HG03342 (cell line): ENCODE data around the gene FNDC3B.

Experiments
- ATAC-seq: cut with Tn5 transposase; IDR thresholded peaks from one replicate; pipeline ENCODE4 v1.9.1; 2021; ENCODE audit warnings: mild to moderate bottlenecking, moderate library complexity; ENCODE audit not compliant: unreplicated experiment

The FNDC3B gene

GRCh38 chr3:172051957-172052354 lies 12.6 kb downstream of the FNDC3B start:
- ATAC-seq, result no peak

GRCh38 chr3:172052405-172052804 lies 13.0 kb downstream of the FNDC3B start:
- no peak for ATAC-seq

- no peak for ATAC-seq
Observed at GRCh38 chr3:172054115-172054764, 14.9 kb downstream of the FNDC3B start.

GRCh38 chr3:172056416-172056815 lies 17.0 kb downstream of the FNDC3B start:
- no peak for ATAC-seq

DNA sequence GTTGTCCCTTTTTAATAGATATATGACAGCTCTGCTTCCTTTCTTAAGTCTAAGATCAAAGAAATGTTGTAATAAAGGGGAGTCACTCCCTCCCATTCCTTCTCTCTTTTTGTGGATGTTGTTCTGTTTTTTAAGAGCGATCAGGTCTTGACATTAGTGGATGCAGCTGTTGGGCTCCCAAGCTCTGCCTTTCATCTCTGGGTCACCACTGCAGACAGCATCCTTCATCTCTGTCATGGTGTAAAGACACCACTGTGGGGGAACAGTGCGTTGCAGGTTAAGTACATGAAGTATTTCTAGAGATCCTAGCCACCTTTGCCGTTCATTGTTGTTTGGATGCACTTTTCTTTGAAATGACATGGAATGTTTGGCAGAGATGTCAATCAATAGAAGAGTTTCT lies 17.7 kb downstream of the FNDC3B start:
- ATAC-seq, result no peak

DNA sequence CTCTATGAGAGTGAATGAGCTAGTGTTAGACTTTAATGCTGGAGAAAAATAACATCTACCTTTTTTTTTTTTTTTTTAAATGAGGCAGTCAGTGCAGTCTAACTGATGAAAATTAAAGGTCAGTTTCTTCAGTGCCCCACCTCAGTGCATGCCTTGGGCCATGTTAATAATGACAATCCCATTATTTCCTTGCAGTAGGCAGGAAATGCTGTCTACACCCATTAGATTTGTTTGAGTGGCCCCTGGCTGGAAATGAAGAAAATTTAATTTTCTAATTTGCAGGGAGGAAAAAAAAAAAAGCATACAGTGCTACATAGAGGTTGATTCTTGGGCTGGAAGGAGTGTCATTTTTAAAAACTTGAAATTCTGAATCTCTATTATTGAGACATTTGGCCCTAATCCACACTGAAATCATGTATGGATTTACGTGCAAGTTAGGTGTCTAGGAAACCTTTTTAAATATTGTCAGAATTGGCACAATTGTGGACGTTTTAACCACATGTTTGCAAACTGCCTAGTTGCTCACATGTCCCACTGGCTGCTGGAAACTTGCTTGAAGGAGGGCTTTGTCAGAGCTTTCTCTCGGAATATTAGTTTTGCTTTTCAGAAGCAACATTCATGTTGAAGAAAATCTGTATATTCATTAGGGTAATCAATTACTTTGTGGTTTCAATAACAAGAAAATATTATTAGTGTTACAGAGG lies 18.4 kb downstream of the FNDC3B start:
- no peak for ATAC-seq

GRCh38 chr3:172059532-172059931 lies 20.2 kb downstream of the FNDC3B start:
- no peak for ATAC-seq

DNA sequence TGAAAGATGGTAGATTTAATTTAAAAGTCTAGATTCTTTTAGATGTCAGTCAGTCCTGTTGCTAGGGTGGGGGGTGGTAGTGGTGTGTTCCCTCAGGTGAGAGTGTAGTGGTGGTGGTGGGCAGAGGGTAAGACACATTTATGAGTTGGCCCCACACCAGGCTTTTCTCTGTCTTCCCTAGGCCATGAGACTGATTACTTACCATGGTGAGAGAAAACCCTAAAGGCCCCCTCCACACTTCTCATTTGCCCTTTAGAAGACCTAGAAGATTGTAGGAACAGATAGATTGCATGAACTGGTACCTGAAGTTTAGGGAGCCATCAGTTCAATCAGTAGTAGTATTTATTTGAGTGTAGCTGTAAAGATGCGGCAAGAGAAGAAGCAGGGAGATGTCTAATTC lies 20.9 kb downstream of the FNDC3B start:
- no peak for ATAC-seq

DNA sequence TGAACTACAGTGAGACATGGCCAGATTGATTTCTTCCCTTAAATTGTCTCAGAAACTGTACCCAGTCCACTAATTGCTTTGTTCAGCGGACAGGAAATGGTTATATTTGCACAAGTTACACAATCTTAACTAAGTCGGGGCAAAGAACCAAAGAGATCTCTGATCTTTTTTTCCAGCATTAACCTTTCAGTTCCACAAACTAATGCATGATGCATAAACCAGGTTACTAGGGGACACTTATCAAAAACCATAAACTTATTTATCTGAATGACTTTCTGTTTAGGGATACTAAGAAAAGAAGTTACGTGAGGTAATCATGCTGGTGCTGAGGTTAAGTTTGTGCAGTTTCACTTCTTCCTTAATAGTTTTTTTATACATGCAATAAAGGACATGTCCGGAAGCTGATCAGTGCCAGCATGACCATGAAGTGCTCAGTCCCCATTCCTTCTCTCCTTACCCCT lies 22.4 kb downstream of the FNDC3B start:
- peak; percentile 90 for ATAC-seq

DNA sequence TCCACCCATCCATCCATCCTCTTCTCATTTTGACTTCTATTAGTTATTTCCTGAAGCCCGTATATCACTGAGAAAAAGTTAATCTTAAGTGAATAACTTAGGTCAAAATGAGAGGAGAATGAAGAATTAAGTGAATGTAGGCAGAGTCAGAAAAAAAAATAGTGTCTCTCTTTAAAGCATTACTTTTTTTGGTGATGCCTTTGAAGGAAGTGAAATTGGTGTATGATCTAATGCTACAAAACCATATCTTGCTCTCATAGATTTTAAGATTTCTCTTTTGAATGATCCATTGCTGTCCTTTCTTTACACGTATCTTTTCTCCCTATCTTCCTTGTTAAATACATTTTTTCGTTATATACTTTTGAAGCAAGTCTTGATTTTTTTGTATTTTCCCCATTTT lies 23.4 kb downstream of the FNDC3B start:
- no peak for ATAC-seq

DNA sequence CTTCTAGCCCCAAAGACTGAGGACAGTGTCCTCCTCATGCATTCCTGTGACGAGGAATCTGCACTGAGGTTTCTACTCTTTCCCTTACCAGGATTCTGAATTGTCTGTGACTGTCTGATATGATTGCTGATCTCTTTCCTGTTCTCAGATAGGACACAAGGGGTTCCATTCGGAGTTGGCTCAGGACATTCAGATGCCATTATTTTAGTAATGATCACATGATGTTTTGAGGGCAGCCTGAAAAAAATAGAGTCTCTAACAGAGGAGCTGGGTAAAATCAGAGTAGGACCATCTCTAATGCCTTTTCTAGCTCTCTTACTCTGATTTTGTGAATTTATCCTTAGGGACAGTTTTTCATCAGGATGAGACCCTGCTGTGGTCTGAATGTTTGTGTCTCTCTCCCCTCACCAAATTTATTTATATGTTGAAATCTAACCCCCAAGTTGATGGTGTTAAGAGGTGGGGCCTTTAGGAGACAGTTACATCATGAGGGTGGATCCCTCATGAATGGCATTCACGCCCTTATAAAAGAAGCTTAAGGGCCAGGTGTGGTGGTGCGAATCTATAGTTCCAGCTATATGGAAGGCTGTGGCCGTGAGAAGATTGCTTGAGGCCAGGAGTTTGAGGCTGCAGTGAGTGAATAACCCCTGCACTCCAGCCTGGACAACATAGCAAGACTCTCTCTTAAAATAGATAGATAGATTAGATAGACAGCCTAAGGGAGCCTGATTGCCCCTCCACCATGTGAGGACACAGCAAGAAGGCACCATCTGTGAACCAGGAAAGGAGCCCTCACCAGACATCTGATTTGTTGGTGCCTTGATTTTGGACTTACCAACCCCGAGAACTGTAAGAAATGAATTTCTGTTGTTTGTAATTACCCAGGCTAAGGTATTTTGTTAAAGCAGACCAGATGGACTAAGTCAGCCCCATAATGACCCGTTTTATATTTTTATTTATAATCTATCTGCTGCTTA lies 24.4 kb downstream of the FNDC3B start:
- ATAC-seq, result no peak

- no peak for ATAC-seq
Observed at GRCh38 chr3:172065527-172065926, 26.1 kb downstream of the FNDC3B start.

GRCh38 chr3:172065967-172066762 lies 26.8 kb downstream of the FNDC3B start:
- no peak for ATAC-seq

GRCh38 chr3:172066880-172067796 lies 27.8 kb downstream of the FNDC3B start:
- ATAC-seq, result no peak

DNA sequence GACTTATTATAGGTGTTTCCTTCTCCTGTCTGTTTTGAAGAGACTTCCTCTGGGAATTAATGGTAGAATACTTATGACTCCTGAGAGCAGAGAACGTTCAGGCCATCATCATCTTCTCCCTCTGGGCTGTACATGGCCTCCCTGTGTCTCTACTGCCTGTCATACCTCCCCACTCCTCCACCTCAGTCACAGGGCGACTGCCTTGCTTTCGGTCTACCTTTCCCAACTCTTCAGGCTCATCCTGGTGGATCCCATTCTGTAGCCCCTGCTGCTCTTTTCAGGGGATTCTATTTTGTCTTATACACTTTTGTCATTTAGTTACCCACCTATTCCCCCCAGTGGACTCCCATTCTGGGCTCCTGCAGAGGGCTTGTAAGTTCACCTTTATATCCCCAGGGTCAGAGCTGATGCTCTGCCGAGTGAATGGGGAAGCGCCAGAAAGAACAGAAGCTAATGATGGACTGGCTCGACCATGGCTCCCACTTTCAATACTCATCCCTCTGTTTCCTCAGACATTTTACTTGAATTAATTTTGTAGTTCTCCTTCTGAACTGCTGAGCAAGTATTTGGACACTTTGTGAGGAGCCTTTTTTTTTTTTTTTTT lies 28.6 kb downstream of the FNDC3B start:
- ATAC-seq, result no peak

DNA sequence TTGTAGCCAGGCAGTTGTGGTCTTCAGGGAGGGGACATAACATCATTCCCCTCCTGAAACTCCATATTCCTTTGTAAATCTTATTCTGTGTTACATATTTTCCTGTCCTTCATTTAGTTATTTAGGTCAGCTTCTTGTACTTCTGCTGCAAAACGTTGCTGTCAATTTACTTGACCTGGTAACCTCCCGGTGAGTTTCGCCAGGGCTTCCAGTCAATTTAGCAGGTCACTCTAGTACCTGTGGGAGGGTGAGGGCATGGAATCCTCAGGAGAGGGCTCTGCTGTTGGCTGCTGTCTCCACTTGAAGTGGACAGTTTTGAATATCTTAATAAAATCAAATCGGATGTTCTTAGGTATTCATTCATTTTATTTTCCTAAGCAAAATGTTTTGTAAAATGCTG lies 29.6 kb downstream of the FNDC3B start:
- ATAC-seq, result no peak

GRCh38 chr3:172069478-172069877 lies 30.1 kb downstream of the FNDC3B start:
- ATAC-seq, result no peak

DNA sequence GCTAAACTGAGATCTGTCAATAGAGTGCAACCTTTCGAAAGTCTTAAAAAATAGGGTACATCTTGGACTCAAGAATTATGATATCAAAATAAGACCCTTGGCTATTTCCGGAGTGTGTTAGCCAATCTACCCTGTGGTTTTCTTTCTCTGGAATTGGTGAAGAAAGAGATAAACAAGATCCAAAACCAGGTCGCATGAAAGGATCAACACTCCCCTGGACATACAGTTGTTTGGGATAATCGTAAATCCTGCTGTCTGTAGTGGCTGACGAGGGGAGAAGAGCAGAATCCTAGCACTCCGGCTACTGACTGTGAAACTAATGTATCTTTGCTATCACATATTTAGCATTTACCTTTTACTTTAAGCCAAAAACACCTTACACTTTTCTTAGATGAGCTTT lies 30.9 kb downstream of the FNDC3B start:
- ATAC-seq, result no peak

GRCh38 chr3:172070802-172071201 lies 31.4 kb downstream of the FNDC3B start:
- ATAC-seq, result no peak
